ENCODE measurements around the gene LTBP2. TPM values are rescaled to one million over a fixed set of nuclear protein-coding genes. Genes with fewer than 3 reads are reported as not detected.

The LTBP2 gene
- total RNA-seq, 2 donors from 2014 or later, result 674 to 973 TPM

- no peaks in the 10 kb centered on the region for H3K36me3 ChIP-seq
- H3K4me3 ChIP-seq, result peak overlapping the region; percentile 92
- H3K4me1 ChIP-seq (ENCODE audit: control insufficient read depth in 1 of 2, low read depth in 2 of 2), result peaks cover 46 to 74% of the 10 kb centered on the region in 2 donors
- peak; percentile 70 for DNase-seq (ENCODE audit: low spot score)
- H3K27me3 ChIP-seq (replicated peaks; ENCODE audit: insufficient read depth), result no peaks in the 10 kb centered on the region
- peak; percentile 16 for ATAC-seq (ENCODE audit: insufficient number of reproducible peaks, low FRiP score, low read depth)
- peak; percentile 100 for TF ChIP-seq CTCF (IDR thresholded peaks at IDR 0.05)
- H3K27ac ChIP-seq, result peak overlapping the region; percentile 76 to 88
- H3K9me3 ChIP-seq, result no peaks in the 10 kb centered on the region
These were observed 3.0 kb downstream of the LTBP2 start for GRCh38 chr14:74608959-74609611.

GRCh38 chr14:74606727-74607126 lies 5.3 kb downstream of the LTBP2 start:
- no peaks in the 10 kb centered on the region for H3K9me3 ChIP-seq
- ATAC-seq (ENCODE audit: insufficient number of reproducible peaks, low FRiP score, low read depth), result no peak
- DNase-seq (ENCODE audit: low spot score), result no peak
- H3K27ac ChIP-seq, result peak overlapping the region; percentile 71 to 74
- no peaks in the 10 kb centered on the region for H3K27me3 ChIP-seq (replicated peaks; ENCODE audit: insufficient read depth)
- H3K4me3 ChIP-seq, result no peak overlapping the region
- TF ChIP-seq CTCF (IDR thresholded peaks at IDR 0.05), result no peak
- H3K4me1 ChIP-seq (ENCODE audit: control insufficient read depth in 1 of 2, low read depth in 2 of 2), result peaks cover 35 to 74% of the 10 kb centered on the region in 2 donors
- peaks cover 12% of the 10 kb centered on the region for H3K36me3 ChIP-seq

GRCh38 chr14:74605531-74606223 lies 6.4 kb downstream of the LTBP2 start:
- peak overlapping the region; percentile 18 for H3K4me3 ChIP-seq
- peaks cover 19% of the 10 kb centered on the region for H3K36me3 ChIP-seq
- peak overlapping the region; percentile 71 to 74 for H3K27ac ChIP-seq
- no peak for TF ChIP-seq CTCF (IDR thresholded peaks at IDR 0.05)
- H3K9me3 ChIP-seq, result no peaks in the 10 kb centered on the region
- ATAC-seq (ENCODE audit: insufficient number of reproducible peaks, low FRiP score, low read depth) (no peak), DNase-seq (ENCODE audit: low spot score) (no peak)
- peaks cover 39 to 83% of the 10 kb centered on the region in 2 donors for H3K4me1 ChIP-seq (ENCODE audit: control insufficient read depth in 1 of 2, low read depth in 2 of 2)
- H3K27me3 ChIP-seq (replicated peaks; ENCODE audit: insufficient read depth), result no peaks in the 10 kb centered on the region

GRCh38 chr14:74604911-74605310 lies 7.1 kb downstream of the LTBP2 start:
- H3K27ac ChIP-seq, result peak overlapping the region; percentile 71 to 74

More at GRCh38 chr14:74604911-74605310, 7.1 kb downstream of the LTBP2 start:
- Histone ChIP-seq H3K4me1 (ENCODE audit: control insufficient read depth in 1 of 2, low read depth in 2 of 2) (peaks cover 42 to 86% of the 10 kb centered on the region in 2 donors), H3K27me3 (replicated peaks; ENCODE audit: insufficient read depth) (no peaks in the 10 kb centered on the region), H3K9me3 (no peaks in the 10 kb centered on the region), H3K36me3 (peaks cover 21% of the 10 kb centered on the region), H3K4me3 (peak overlapping the region; percentile 18)
- DNase-seq (ENCODE audit: low spot score) (no peak), ATAC-seq (ENCODE audit: insufficient number of reproducible peaks, low FRiP score, low read depth) (no peak)
- no peak for TF ChIP-seq CTCF (IDR thresholded peaks at IDR 0.05)
